GM13977 (cell line): ENCODE data around the gene THSD4.

ENCODE experiments used
- DNase-seq: peaks from one replicate; pipeline ENCODE4 v3.0.0; 2012; ENCODE audit warnings: low spot score
- CTCF ChIP-seq: IDR thresholded peaks from 2 replicates; pipeline ENCODE4 v1.5.1; 2012; ENCODE audit warnings: mild to moderate bottlenecking, control low read depth; ENCODE audit not compliant: insufficient read depth; ENCODE audit errors: extremely low read depth, missing control alignments
- in situ Hi-C: fragments of 300-500 bp; cut with MboI; formaldehyde crosslinking; loops from one replicate; pipeline ENCODE4 v1.12.0; 2022; ENCODE audit warnings: low sequenced_read_pairs, low pct_unique_long_range_greater_than_20kb, mixed read lengths, inconsistent platforms; ENCODE audit not compliant: unreplicated experiment

THSD4 gene

GRCh38 chr15:71651750-71652186 is 536.5 kb downstream of the THSD4 start:
- peak; percentile 16 for DNase-seq
- TF ChIP-seq CTCF, result peak; percentile 42
- in situ Hi-C loops, result no loop called here

DNA sequence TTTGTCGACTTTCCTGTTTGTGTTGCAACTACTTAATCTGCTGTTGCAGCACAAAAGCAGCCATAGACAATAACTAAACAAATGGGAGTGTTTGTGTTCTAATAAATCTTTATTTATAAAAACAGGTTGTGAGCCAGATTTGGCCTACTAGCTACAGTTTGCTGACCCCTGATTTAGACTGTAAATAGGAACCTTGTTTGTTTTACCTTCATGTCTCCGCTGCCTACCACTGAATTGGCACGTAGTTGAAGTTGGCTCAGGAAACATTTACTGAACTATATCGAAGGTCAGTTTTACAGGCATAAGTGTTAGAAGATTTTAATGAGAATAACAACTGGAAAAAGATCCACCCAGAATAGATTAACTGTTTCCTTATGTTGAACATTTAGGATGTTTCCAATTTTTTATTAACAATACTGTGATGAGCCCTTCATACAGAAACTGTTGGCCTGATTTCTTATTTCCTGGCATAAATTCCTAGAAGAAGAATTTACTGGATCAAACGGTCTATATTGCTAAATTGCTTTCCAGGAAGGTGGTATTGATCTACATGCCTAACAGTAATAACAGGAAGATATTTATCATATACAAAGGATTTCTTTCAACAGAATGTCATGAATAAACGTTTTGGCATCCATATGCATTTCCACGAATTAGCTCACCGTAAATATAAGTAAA is 538.9 kb downstream of the THSD4 start:
- TF ChIP-seq CTCF, result no peak
- in situ Hi-C loops, result no loop called here
- DNase-seq, result no peak

- in situ Hi-C loops, result no loop called here
- no peak for DNase-seq
- TF ChIP-seq CTCF, result no peak
These were observed 539.5 kb downstream of the THSD4 start for GRCh38 chr15:71654720-71655174.

- DNase-seq, result no peak
- no peak for TF ChIP-seq CTCF
- in situ Hi-C loops, result no loop called here
These were observed 541.2 kb downstream of the THSD4 start for GRCh38 chr15:71656425-71656824.

DNA sequence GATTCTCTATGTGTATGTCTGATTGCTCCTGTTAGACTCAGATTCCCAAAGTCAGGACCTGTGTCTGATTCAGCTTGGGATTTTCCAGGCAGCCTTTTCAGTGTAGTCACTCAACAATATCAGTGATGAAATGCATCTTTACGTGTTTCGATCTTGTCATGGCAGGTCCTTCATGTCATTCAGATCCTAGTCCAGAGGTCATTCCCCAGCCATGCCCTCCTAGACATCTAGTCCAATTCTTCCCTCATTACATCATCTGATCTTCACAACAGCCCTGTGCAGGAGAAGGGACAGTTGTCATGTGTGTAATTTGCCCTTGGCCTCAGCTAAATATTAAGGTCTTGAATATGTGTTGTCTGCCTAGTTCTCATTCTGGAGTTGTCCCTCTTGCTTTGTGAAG is 541.9 kb downstream of the THSD4 start:
- DNase-seq, result no peak
- TF ChIP-seq CTCF, result no peak
- in situ Hi-C loops, result no loop called here

- in situ Hi-C loops, result no loop called here
- TF ChIP-seq CTCF, result no peak
- DNase-seq, result no peak
These were observed 542.8 kb downstream of the THSD4 start for GRCh38 chr15:71658036-71658435.
